ENCODE data around the gene SGMS1.
"Not testable (repeated sequence)": the region's sequence is repeated elsewhere in the genome, so short reads cannot be mapped to it uniquely, and the experiment has no call there.

SGMS1 gene

DNA sequence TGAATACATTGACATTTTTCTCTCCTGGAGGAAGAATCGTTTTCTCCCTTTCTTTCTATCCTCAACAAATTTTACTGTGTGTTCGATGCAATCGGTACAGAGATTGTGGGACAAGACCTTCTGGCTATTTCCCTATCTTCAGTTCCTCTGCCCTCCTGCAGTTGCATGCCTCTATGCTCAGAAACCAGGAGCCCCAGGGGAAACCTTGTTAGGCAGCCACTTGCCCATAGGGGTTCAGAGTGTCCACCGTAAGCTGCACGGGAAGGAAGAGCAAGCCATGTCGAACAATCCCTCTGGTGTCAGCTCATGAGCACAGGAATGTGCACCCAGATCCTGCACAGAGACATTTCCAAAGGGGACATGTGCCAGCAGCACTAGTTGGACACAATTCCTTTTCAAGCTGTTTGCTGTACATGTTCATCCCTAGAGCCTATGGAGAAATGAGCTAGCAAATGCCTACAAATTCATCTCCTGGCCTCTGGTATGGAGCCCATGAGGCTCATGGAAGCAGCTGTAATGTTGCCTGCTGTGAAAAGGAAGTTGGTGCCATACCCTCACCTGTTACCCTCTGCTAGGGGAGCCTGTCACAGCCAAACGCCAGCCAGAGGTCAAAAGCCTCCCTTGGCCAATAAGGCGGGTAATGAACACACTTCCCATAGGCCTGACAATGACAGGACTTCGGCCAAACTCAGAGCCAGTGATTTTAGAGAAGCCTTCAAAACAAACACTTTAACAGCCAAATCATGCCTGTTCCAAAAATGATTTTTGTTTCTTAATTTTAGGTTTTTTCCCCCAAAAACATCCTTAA is 336.6 kb downstream of the SGMS1 start:
- no peak for DNase-seq

- no peak for DNase-seq
Observed at GRCh38 chr10:50286517-50286916, 337.2 kb downstream of the SGMS1 start.

DNA sequence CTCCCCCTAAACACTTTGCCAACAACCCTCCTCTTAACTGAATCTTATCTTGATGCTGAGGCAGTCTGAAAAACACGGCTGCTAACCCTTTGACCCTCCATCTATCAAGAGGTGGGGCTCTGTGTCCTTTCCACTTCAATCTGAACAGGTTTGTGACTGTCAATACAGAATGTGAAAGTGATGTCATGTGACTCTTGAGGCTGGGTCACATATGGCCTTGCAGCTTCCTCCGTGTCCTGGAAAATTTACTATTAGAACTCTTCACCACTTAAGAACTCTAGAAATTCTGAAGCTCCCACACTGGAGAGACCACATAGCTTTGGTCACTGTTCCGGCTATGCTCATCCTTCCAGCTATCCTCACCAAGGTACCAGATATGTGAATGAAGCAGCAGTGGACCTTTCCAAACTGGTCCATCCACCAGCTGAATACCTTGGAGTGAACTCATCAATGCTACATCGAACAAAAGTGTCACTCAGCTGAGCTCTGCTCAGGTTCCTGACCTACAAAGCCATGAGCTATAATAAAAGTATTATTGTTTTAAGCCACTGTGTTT is 341.7 kb downstream of the SGMS1 start:
- no peak for DNase-seq

DNA sequence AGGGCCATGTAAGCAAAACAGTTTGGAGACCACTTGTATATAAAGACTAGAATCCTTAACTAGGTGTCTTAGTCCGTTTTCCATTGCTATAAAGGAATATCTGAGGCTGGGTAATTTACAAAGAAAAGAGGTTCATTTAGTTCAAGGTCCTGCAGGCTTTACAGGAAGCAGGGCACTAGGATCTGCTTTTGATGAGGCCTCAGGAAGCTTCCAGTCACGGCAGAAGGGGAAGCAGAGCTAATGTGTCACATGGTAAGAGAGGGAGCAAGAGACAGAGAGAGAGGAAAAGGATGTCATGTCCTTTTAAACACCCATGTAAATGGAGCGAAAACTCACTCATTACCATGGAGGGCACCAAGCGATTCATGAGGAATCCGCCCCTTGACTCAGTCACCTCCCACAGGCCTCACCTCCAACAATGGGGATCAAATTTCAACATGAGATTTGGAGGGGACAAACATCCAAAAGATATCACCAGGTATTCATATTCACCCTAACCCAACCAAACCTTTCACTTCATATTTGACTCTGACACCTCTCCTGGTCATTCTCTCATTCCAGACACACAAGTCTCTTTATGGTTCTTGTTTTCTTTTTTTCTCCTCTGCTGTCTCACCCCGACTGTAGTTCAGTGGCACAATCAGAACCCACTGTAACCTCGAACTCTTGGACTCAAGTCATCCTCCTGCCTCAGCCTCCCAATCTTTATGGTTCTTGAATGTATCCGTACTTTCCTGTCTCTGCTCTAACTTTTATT is 342.4 kb downstream of the SGMS1 start:
- DNase-seq, result no peak

DNA sequence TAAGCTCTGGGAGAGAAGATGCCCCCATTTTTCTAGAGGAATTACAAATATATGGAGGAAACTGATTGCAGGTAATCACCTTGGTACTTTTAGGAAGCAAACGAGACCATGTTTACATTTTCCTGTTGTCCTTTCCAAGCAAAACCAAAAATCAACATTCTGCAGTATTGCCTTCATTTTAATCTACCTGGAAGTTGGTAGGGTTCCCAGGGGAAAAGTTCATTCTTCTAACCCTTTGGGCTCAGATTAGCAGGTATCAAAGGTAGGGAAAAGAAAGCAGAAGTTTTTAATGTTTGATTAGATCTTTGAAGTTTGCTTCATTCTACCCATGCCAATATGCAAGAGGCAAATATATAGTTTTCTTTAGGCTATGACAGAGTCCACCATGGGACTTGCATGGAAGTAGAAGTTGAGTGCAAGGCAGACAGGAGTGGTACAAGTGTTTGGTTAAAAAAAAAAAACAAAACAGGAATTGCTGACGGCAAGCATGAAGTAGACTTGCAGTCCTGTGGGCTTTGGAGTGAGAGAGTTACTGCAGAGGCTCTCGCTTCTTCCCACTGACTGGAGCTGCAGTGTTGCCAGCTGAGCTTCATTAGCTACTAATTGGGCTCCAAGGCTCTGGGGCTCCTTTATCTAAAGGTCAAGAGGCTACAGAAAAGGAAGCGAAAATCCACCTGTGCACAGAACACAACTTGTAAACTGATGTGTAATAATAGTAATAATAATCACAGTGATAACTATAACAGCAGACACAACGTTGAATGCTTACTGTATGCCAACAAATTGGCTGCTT is 343.5 kb downstream of the SGMS1 start:
- no peak for DNase-seq

DNA sequence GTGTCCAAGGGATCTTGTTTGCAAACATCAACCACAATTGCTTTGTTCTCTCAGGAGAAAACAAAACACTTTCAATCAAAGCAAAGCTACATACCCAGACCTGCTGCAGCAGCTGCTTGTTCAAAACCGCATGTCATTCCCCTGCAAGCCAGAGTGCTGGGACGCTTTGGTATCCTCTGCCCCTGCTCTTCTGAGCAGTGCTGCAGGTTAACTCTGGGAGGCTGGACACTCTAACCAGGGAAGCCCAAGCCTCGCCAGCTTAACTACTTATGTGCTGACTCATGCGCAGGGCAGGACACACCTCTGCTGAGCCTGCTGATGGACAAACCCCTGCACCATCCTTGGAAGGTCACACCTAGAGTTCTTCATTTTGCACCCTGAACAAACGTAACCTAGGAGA is 344.3 kb downstream of the SGMS1 start:
- DNase-seq, result no peak

- DNase-seq, result no peak
Observed at GRCh38 chr10:50275650-50276235, 348.0 kb downstream of the SGMS1 start.

DNA sequence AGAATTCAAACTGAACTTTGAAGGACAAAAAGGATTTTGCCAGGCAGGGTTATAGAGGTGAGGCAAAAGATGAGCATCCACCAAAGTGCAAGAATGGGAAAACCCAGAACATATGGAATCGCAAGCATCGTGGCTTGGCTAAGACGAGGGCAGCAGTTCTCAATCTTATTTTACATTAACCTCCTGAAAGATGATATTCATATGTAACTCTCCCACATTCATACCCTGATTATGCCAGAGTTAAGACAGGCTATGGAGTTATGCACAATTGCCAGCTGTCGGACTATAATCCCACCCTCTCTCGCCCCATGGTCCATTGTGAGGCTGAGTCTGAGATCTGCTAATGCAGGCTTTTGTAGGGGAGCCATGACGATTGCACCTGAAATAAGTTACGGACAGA is 351.2 kb downstream of the SGMS1 start:
- DNase-seq, result no peak

GRCh38 chr10:50271564-50272250 is 352.0 kb downstream of the SGMS1 start:
- DNase-seq, result no peak

GRCh38 chr10:50267877-50268276 is 355.9 kb downstream of the SGMS1 start:
- not testable (repeated sequence) for DNase-seq

DNA sequence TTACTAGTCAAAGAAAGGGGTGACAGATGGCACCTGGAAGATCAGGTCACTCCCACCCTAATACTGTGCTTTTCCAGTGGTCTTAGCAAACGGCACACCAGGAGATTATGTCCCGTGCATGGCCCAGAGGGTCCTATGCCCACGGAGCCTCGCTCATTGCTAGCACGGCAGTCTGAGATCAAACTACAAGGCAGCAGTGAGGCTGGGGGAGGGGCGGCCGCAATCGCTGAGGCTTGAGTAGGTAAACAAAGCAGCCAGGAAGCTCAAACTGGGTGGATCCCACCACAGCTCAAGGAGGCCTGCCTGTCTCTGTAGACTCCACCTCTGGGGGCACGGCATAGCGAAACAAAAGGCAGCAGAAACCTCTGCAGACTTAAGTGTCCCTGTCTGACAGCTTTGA is 361.1 kb downstream of the SGMS1 start:
- DNase-seq, result not testable (repeated sequence)

GRCh38 chr10:50260791-50261281 is 362.9 kb downstream of the SGMS1 start:
- no peak for DNase-seq
